Small intestine (tissue), 7 donors: ENCODE results near the gene SGSM2. TPM values are rescaled to one million over a fixed set of nuclear protein-coding genes. Genes with fewer than 3 reads are reported as not detected.
A peak's percentile ranks its signal among the peaks of the same experiment; 100 is the strongest.

Source experiments
- DNase-seq, 2 donors: peaks; one replicate each; pipeline versions ENCODE4 v3.0.0 to v3.0.0-alpha.2; 2013
- FAIRE-seq: peaks from 2 replicates; lab custom pipeline; 2012; peaks lifted over from hg19 to GRCh38; lab: Jason Lieb, UNC
- H3K27ac ChIP-seq, 3 donors: one replicate each; pipeline ENCODE4 v1.5.1; 2013; ENCODE audit warnings: low read length in 2 of 3, mild to moderate bottlenecking in 2 of 3, control low read depth in 1 of 3, inconsistent platforms in 1 of 3, low read depth in 1 of 3, moderate library complexity in 1 of 3
- H3K27me3 ChIP-seq, 3 donors: one replicate each; pipeline ENCODE4 v1.6.1; 2013; ENCODE audit warnings: low read length in 3 of 3, inconsistent platforms in 1 of 3; ENCODE audit not compliant: control insufficient read depth in 3 of 3, insufficient read depth in 3 of 3
- H3K36me3 ChIP-seq, 3 donors: one replicate each; pipeline ENCODE4 v1.6.1; 2013; ENCODE audit warnings: low read length in 3 of 3, inconsistent platforms in 1 of 3, low read depth in 1 of 3, mild to moderate bottlenecking in 1 of 3, moderate library complexity in 1 of 3; ENCODE audit not compliant: control insufficient read depth in 3 of 3, insufficient read depth in 2 of 3
- H3K4me1 ChIP-seq, 3 donors: one replicate each; pipeline ENCODE4 v1.6.1; 2013; ENCODE audit warnings: low read length in 2 of 3, inconsistent platforms in 1 of 3, low read depth in 1 of 3, mild to moderate bottlenecking in 1 of 3, moderate library complexity in 1 of 3; ENCODE audit not compliant: control insufficient read depth in 3 of 3, insufficient read depth in 2 of 3
- H3K4me3 ChIP-seq, 3 donors: one replicate each; pipeline ENCODE4 v1.5.1; 2013; ENCODE audit warnings: low read length in 3 of 3, control low read depth in 1 of 3, inconsistent platforms in 1 of 3, low read depth in 1 of 3, mild to moderate bottlenecking in 1 of 3, moderate library complexity in 1 of 3
- H3K9me3 ChIP-seq, 2 donors: one replicate each; pipeline ENCODE4 v1.6.1; 2013; ENCODE audit warnings: low read depth in 1 of 2, low read length in 1 of 2; ENCODE audit not compliant: control insufficient read depth in 2 of 2, insufficient read depth in 1 of 2
- WGBS, 3 donors: extraction: QIAGEN DNeasy Blood & Tissue Kit; methylation state at CpG; one replicate each; pipeline ENCODE4 v1.1.7; 2013; 5-methylcytosine and 5-hydroxymethylcytosine counted together
- polyA plus RNA-seq, 4 donors: library from polyadenylated mRNA; stranded (reverse) in 3 of 4; unstranded in 1 of 4; fragments of 200-250 nt in 3 of 4; fragments of 120-200 nt in 1 of 4; gene quantifications; one replicate each; pipeline versions ENCODE4 v1.2.1 to v1.2.3, GENCODE V29; 2013
- donor health status: healthy with polysubstance abuse.
- donor health status: control.
- donor health status: control.
- donor health status: Bipolar disorder and iron deficiency.
- donor health status: healthy.

The SGSM2 gene
- polyA plus RNA-seq, 4 donors = 32.2 to 55.9 (median 40.3) TPM

DNA sequence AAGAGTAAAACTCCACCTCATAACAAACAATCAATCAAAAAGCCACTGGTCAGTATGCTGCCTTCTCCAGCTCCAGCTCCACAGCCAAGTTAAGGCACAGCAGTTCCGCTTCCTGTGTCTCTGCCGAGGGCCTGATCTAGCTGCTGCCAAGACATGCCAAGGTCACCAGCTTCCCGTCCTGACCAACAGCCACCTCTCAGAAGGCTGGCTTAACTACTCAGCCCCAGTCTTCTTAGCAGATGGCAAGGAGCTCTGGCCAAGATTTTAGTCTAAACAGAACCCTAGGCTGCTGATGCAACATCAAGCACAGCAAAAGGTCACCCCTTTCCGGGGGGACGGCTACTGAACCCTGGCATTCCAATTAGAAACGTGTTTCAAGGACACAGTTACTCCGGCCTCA lies 81.3 kb downstream of the SGSM2 start:
- DNase-seq (no peak), FAIRE-seq (no peak)
- H3K36me3 ChIP-seq = peaks cover 3 to 68% (median 10%) of the 10 kb centered on the region in 3 donors
- no peaks in the 10 kb centered on the region for H3K4me1 ChIP-seq
- no peaks in the 10 kb centered on the region for H3K27me3 ChIP-seq
- WGBS, 3 donors = 75 to 91% (median 81%) methylated on average over 7 of the region's 7 CpGs
- peak overlapping the region in 1 of 3 donors; percentile 48 for H3K27ac ChIP-seq
- H3K9me3 ChIP-seq = no peaks in the 10 kb centered on the region
- H3K4me3 ChIP-seq = no peak overlapping the region

DNA sequence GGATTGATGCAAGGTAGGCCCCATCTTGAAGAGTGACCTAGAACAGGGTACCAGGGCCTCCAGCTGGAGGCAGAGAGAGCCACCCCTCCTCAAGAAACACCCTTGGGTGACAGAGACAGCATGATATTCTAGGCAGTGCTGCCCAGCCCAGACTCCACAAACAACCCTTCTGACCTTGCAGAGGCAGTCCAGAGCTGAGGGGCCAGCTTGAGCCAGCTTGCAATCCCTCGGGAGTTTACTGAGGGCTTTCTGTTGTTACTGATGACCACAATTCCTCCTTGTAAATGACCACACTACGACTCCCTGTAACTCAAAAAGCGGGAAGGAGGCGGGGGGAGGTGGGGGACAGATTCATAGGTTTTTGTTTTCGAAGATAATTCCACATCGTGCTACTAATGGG lies 82.2 kb downstream of the SGSM2 start:
- no peak for FAIRE-seq
- H3K9me3 ChIP-seq = no peaks in the 10 kb centered on the region
- no peak for DNase-seq
- H3K36me3 ChIP-seq = peaks cover 3 to 64% (median 10%) of the 10 kb centered on the region in 3 donors
- H3K4me3 ChIP-seq = no peak overlapping the region
- peak overlapping the region in 1 of 3 donors; percentile 17 for H3K27ac ChIP-seq
- no peaks in the 10 kb centered on the region for H3K4me1 ChIP-seq
- 91 to 96% (median 92%) methylated on average over 6 of the region's 6 CpGs for WGBS, 3 donors
- H3K27me3 ChIP-seq = no peaks in the 10 kb centered on the region

DNA sequence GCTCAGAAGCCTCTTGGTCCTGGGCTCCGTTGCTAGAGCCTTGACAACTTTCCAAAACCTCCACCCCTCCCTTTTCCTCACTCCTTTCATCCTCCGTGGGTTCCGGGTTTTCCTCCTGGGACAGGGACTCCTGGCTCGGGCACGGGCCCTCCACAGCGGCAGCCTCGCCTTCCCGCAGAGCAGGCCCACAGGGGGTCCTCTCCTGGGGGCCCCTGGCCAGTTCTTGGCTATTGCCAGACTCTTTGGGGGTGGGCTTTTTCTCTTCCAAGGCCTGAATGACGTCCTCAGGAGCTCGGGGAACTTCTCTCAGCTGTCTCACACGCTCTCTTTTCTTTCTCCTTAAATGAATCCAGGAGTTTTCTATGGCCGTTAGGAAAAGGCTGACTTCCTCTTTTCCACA lies 82.9 kb downstream of the SGSM2 start:
- H3K9me3 ChIP-seq = no peaks in the 10 kb centered on the region
- H3K27ac ChIP-seq = no peak overlapping the region
- WGBS, 3 donors = 83 to 95% (median 95%) methylated on average over 12 of the region's 12 CpGs
- DNase-seq (no peak), FAIRE-seq (no peak)
- no peaks in the 10 kb centered on the region for H3K4me1 ChIP-seq
- no peaks in the 10 kb centered on the region for H3K27me3 ChIP-seq
- peaks cover 3 to 57% (median 10%) of the 10 kb centered on the region in 3 donors for H3K36me3 ChIP-seq
- no peak overlapping the region for H3K4me3 ChIP-seq

DNA sequence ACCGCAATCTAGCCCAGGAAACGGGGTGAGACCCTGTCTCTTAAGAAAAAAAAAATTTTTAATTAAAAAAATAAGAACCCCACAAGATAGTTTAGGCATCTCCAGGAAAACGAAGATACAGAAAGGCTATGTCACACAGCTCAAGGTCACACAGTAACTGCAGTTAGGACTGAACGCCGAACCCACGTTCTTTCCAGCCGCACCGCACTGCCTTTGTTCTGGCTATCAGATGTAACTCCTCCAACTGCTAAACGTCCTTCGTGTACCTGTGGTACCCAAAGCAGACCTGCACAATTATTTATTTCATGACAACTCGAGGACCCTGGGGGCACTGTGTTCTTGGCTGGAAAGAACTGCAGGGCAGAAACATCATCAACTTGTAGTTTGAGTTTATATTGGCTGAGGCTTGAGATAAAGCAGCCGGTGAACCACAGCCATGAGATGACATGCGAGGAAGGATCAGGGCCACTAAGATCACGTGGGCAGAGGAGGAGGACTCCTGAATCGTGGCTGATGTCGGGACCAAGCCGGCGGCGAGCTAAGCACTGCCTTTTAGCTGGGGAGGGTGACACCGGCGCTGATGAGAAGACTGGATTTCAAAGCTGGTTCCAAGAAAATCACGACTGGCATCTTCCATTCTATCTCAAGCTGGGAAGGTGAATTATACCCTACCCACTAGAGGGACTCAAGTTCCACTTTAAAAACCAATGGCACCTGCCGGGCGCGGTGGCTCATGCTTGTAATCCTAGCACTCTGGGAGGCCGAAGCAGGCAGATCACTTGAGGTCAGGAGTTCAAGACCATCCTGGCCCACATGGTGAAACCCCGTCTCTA lies 84.2 kb downstream of the SGSM2 start:
- H3K36me3 ChIP-seq = peaks cover 3 to 56% (median 10%) of the 10 kb centered on the region in 3 donors
- H3K27me3 ChIP-seq = no peaks in the 10 kb centered on the region
- 82 to 86% (median 84%) methylated on average over 27 of the region's 27 CpGs for WGBS, 3 donors
- H3K4me3 ChIP-seq = no peak overlapping the region
- FAIRE-seq (no peak), DNase-seq (peak in 1 of 2 donors; percentile 27)
- H3K4me1 ChIP-seq = no peaks in the 10 kb centered on the region
- no peaks in the 10 kb centered on the region for H3K9me3 ChIP-seq
- H3K27ac ChIP-seq = no peak overlapping the region

DNA sequence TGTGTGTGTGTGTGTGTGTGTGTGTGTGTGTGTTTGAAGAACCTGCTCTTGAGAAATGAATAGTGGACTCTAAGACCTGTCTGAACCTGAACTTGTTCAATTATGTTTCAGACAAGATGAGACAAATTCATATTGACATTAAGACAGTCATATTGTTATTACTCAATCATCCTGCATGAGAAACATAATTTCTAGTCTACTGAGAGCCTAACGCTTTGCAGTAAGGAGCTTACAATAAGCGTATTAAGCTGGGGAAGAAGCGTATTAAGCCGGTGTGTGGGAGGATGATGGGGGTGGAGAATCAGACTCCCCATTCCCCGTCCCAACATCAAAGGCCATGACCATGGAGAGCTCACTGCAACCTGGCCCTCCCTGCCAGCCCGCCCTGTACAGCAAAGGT lies 86.0 kb downstream of the SGSM2 start:
- Histone ChIP-seq H3K9me3 (no peaks in the 10 kb centered on the region), H3K4me1 (no peaks in the 10 kb centered on the region), H3K27ac (no peak overlapping the region), H3K4me3 (no peak overlapping the region), H3K36me3 (peaks cover 3 to 59% (median 10%) of the 10 kb centered on the region in 3 donors), H3K27me3 (no peaks in the 10 kb centered on the region)
- 90 to 95% (median 95%) methylated on average over 6 of the region's 6 CpGs for WGBS, 3 donors
- no peak for FAIRE-seq
- no peak for DNase-seq

DNA sequence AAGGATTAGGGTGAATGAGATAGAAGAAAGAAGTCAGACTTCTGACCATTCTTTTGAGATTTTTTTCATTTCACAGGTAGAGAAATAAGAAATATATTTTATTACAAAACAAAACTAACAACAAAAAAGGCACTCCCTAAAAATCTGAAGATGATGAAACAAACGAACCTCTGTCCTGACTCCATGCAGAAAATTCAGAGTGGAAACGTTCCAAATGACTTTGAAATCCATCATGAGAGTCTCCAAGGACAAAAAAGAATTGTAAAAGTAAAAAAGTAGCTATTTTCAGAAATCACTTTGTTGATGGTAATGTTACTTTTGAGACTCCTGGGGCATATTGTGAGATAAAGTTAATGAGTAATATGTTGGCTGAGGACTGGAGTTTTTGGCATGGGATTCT lies 89.9 kb downstream of the SGSM2 start:
- H3K27ac ChIP-seq = no peak overlapping the region
- no peaks in the 10 kb centered on the region for H3K4me1 ChIP-seq
- no peaks in the 10 kb centered on the region for H3K9me3 ChIP-seq
- H3K36me3 ChIP-seq = peaks cover 0 to 32% (median 0%) of the 10 kb centered on the region in 3 donors
- 64 to 74% (median 67%) methylated on average over 2 of the region's 2 CpGs for WGBS, 3 donors
- no peak for DNase-seq
- H3K4me3 ChIP-seq = no peak overlapping the region
- no peak for FAIRE-seq
- H3K27me3 ChIP-seq = no peaks in the 10 kb centered on the region

DNA sequence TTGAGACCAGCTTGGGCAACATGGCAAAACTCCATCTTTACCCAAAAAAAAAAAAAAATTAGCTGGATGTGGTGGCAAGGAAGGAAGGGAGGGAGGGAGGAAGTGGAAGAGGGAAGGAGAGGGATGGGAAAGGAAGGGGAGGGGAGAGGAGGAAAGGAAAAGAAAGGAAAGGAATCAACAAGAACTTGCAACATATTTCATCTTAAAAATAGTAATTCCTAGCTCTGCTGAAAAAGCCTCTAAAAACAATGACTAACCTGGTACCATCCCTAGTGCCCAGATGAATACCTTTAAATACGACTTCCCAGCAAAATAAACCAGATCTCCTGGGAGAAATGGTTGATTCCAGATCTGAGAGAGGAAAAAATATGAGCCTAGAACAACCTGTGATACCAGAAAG lies 90.6 kb downstream of the SGSM2 start:
- H3K27ac ChIP-seq = no peak overlapping the region
- FAIRE-seq (no peak), DNase-seq (no peak)
- 96 to 100% (median 96%) methylated on average over 1 of the region's 1 CpG for WGBS, 3 donors
- H3K9me3 ChIP-seq = no peaks in the 10 kb centered on the region
- H3K27me3 ChIP-seq = no peaks in the 10 kb centered on the region
- H3K36me3 ChIP-seq = peaks cover 0 to 32% (median 0%) of the 10 kb centered on the region in 3 donors
- no peaks in the 10 kb centered on the region for H3K4me1 ChIP-seq
- no peak overlapping the region for H3K4me3 ChIP-seq
